ENCODE results near the gene MTUS2.

DNA sequence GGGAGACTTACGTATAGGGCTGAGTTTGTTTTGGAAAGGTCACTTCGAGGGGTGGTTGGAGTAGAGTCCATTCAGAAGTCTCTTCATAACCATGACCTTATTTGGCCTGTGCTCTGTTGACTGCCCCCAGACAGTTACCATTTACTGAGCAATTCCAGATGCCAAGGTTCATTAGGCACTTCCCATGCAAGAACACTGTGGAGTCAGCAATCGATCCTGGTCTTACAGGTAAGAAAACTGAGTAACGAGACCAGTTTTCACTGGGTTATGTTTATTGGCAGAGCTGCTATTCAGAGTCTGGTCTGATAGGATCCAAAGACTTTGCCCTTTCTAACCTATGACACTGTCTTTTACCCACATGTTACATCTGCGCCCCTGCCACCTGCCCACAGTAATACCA lies 134.7 kb downstream of the MTUS2 start:
- TF ChIP-seq, protein P1, sequence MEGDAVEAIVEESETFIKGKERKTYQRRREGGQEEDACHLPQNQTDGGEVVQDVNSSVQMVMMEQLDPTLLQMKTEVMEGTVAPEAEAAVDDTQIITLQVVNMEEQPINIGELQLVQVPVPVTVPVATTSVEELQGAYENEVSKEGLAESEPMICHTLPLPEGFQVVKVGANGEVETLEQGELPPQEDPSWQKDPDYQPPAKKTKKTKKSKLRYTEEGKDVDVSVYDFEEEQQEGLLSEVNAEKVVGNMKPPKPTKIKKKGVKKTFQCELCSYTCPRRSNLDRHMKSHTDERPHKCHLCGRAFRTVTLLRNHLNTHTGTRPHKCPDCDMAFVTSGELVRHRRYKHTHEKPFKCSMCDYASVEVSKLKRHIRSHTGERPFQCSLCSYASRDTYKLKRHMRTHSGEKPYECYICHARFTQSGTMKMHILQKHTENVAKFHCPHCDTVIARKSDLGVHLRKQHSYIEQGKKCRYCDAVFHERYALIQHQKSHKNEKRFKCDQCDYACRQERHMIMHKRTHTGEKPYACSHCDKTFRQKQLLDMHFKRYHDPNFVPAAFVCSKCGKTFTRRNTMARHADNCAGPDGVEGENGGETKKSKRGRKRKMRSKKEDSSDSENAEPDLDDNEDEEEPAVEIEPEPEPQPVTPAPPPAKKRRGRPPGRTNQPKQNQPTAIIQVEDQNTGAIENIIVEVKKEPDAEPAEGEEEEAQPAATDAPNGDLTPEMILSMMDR (conservative IDR thresholded peaks at IDR 0.05; ENCODE audit: low read depth, low read length): no peak
- no peak for TF ChIP-seq EZH2 (IDR thresholded peaks at IDR 0.05; ENCODE audit: borderline replicate concordance, low read depth, low read length, poor library complexity, severe bottlenecking)
